GM18951 (cell line): ENCODE data around the gene MAF.

Source experiments
- POLR2A ChIP-seq: IDR thresholded peaks from 4 replicates; pipeline ENCODE4 v1.6.1; 2011; ENCODE audit warnings: mild to moderate bottlenecking; ENCODE audit not compliant: insufficient read length, insufficient read depth; ENCODE audit errors: extremely low read depth
- in situ Hi-C: fragments of 300-500 bp; cut with MboI; formaldehyde crosslinking; loops from one replicate; pipeline ENCODE4 v1.12.0; 2022; ENCODE audit warnings: low sequenced_read_pairs, mixed read lengths, inconsistent platforms; ENCODE audit not compliant: unreplicated experiment

MAF gene

DNA sequence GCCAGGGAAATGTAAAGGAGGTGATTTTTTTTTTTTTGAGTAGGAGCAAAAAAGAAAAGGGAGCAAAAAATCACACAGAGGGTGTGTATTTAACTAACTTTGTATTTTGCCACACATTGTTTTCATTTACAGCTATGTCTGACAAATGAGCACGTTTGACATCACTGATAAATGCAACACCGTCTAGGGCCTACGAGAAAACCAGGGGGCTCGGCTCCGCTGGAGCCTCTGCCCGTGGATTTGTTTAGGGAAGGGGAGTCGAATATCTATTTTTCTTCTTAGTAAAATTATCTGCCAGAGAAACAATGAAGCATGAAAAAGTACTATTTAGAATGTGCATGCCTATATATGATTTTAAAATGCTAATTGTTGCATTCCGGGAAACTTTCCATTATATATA, 6.8 kb downstream of the MAF start:
- in situ Hi-C loops, result no loop called here
- TF ChIP-seq POLR2A, result no peak

DNA sequence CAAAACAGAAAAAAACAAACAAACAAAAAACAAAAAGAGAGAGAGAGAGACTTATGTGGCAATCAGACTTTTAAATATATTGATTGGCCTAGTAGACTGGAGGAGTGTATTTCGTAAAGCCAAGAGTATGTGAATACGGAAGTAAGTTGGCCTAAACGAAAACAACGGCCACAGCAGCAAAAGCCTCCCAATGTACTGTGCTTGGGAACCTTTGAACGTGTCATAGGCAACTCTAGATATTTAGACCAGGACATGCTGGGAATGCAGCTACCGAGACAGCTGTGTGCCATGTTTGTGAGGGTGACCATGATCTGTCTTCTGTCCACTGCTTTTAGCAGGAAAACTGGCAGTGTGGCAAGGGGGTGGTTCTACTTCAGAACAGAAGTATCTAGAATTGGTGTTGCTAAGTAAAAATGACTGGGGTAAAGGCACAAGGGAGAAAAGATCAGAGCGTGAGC, 7.4 kb downstream of the MAF start:
- no peak for TF ChIP-seq POLR2A
- in situ Hi-C loops, result no loop called here

DNA sequence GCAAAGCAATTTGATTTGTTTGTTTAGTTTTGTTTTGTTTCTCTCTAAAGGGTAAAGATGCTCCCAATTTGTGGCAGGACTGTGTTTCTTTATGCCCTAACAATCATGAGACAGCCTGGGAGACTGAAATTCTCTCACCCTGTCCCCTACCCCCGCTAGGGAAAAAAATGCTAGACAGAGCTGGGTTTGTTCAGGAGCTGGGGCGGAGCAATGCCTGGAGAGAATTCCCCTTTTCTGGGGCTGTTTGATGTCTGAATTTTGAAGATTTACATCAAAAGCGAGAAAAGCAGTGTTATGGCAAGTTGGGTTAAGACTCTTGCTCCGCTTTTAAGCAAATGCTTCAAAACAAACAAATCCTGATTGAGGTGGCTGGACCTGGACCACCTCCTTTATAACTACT, 8.4 kb downstream of the MAF start:
- in situ Hi-C loops, result no loop called here
- TF ChIP-seq POLR2A, result no peak

DNA sequence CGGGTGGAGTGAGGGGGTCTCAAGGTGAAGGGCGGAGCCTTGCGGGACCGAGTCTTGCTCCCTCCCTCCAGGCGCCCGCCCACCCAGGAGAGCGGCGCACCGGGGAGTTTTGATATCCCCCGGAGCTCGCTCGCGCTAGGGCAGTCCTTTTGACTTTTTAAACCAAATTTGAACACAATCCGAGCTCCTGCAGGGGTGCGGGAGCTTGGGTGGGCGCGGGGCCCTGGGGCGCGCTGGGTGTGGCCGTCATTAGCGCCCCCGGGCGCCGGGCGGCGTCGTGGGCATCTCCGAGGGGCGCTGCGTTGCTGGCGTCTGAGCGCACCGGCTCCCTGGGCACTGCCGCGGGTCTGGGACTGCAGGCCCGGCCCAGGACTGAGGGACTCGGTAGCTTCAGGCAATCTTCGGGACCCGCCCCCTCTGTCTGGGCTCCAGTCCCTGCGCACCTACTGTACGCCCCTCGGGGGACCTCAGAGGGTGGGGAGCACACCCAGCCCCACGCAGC, 10.9 kb downstream of the MAF start:
- in situ Hi-C loops, result no loop called here
- TF ChIP-seq POLR2A, result no peak

DNA sequence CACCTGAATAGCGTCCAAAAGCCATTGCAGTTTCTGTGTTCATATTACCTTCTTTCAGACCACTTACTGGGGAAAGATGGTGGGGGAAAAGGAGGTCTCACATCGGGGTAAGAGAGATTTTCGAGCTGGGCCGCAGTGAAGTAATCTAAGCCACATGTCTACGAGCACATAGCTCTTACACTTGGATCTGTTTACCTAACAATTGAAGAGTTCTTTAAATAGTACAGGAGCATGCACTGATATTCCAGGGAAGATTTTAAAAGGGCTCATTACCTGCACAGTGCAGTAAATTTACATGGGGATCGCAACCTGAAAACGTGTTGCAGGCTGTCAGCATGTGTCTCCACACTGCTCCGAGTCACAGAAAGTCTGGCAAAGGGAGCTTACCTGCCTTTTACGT, 12.6 kb downstream of the MAF start:
- TF ChIP-seq POLR2A, result no peak
- in situ Hi-C loops, result no loop called here

DNA sequence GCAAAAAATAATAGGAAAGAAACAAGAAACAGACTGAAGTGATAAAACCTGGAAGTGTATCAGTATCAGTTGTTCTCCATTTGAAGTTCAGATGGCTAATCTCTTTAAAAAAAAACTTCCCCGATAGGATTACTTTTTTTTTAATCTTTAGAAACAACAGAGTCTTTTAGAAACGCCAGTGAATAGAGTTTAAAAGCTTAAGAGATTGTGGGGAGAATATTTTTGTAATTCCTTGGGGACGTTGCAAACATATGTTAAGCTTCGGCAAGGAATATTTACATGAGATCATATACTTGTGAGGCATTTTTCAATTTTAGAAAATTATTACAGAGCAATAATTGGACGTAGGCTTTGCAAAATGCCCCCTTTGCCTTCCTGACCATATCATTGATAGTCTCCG, 13.2 kb downstream of the MAF start:
- in situ Hi-C loops, result no loop called here
- TF ChIP-seq POLR2A, result no peak

DNA sequence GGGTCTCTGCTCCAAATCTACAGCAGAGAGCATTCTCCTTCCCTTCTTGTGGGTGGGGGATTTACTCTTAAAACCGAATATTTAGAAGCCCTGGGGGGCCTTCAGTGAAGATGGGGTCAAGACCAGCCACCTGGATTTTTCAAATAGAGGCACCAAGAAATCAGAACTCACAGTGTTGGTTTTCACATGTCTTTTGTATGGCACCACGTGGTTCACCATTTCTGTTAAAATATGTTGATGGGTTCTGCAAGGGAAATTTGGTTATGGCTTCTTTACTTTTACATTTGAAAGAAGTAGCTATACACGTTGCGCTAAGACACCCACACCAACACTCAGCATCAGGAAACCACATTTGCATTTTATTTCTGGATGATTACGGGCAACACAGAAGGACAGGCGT, 17.7 kb downstream of the MAF start:
- no peak for TF ChIP-seq POLR2A
- in situ Hi-C loops, result no loop called here

DNA sequence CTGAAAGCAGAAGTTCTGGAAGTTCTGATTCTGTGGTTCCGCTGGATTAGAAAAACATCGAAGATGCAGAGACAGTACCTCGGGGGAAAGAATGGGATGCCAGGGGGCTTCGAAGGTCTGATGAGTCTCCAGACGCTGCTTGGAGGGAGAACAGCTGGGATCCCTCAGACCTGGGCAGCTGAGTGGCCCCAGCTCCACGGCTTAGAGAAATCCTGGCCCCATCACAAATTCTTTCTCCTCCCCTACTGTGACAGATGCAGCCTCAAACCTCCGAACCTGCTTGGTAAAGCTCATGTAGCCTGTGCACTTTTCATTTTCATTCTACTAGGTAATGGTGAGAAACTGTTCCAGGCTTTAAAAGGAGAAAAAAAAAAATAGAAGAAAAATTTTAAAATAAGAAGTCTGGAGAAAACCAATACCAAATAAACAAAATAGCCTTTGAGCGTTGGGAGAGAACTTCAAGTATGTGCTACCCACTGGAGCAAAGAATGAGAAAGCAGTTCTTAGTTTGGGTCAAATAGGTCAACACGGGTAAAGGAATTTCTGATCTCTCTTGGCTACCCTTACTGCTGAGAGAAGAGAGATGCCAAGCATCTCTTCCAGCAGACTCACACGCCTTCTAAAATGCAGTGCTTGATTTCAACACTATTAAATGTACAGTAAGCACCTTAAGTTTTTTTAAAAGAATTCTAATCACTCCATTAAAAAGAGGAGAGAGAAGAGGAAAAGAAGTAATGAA, 19.9 kb downstream of the MAF start:
- in situ Hi-C loops, result no loop called here

DNA sequence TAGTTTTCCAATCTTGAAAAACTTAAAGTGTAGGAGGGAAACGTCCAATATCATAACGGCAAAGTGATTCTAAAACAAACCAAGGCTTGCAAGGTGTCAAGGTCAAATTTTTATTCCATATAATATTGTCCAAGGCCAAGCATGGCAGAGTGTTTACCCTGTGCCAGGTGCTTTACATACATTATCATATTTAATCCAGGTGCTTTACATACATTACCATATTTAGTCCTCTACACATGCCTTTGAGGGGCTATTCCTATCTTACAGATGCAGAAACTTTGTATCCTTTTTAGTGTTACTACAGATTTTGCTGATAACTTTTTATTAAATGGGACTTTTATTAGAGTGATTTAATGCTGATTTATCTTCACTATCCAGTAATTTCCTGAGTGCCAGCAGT, 23.9 kb downstream of the MAF start:
- in situ Hi-C loops, result no loop called here
- no peak for TF ChIP-seq POLR2A

More for the DNA sequence above, 19.9 kb downstream of the MAF start:
- TF ChIP-seq POLR2A, result no peak

DNA sequence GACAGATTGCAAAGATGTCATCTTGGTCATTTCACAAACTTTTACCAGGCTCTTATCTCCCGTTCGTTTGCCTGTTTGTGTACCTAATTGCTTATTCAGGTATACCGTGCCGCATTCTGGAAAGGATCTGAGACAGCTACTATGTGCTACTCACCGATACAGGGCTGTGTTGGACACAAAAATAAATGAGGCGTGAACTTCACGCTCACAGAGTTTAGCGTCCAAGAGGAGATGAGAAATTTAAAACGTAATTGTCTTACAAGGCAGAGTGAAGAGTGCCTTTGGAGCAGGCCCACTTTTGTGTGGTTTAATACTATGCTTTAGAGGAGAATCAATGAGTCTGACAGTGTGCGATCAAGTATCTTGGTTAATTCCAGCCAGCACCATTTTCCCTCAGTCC, 26.7 kb downstream of the MAF start:
- in situ Hi-C loops, result no loop called here
- no peak for TF ChIP-seq POLR2A

DNA sequence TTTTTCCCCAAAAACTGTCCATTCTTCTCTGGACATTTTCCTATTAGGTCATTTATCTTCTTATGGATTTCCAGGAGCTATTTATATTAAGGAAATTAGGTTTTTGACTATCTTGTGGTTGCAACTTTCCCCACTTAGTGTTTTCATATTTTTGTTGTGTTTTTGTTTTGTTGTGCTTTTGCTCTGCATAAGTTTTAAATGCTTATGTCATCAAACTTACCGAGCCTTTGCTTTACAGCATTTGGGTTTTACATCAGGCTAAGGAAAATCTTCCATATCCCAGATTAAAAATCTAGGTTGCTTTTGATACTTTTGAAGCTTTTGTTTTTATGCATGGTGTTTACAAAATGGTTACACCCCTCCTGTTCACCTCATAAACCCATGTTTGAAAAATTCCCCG, 27.5 kb downstream of the MAF start:
- in situ Hi-C loops, result no loop called here

DNA sequence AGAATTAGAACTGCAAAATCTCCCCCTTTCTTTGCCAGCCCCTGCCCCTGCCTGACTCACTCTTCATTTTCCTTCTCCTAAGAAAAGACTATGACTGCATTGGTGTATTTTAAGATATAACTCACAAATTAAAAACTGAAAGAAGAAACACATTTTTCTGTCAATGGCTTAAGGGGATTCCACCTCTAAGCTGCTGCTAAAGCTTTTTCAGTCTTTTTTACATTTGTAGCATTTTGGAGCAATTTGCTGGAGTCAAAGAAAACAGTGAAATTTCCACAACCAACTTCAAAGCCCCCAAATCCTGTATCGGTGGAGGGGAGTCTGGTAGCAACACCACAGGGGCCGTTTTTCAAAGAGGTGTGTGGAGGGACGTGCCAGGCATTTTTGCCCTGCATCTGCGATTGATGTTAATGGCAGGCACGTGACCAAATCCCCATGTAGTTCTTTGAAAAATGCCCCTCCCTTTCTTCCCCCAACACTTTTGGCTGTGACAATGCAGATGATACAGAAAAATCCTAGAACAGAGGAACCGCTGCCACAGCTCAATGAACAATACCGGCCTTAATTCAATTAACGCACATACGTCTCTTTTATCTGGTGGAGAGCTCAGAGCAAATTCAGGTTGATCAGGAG, 28.5 kb downstream of the MAF start:
- in situ Hi-C loops, result no loop called here

More for the DNA sequence above, 27.5 kb downstream of the MAF start:
- TF ChIP-seq POLR2A, result no peak

DNA sequence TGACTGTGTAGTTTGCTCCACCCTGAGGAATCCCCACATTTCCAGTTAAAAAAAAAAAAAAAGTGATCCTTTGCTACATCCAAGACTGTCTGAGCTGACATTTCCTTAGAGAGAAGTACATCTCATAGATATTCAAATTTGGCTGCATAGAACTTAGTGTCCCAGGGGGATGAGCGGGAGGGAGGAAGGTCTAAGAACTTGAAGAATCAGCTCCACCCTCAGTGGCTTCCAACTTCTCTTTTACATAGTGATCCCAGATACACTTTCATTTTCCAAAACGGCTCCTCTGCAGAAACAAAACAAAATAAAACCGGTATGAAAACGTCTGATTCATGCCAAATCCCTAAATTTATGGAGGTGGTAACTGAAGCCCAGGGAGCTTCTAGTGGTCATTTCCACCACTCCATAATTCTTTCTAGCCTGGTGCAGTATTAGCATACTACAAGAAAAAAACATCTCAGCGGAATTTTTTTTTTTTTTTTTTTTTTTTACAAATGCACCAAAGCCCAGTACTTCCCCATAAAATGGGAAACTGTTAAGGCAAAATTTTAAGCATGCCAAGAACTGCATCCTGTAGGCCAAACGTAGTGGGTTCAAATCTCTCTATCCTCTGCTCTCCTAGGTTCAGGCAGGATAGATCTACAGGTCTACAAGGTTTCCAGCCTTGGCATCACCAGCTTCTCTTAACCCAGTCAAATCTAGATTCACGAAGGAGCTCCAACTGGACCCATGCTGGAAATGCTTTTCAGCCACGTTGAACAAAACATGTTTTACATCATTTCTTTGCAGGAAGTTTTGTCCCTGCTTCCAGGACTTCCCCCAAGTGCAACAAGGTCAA, 29.3 kb downstream of the MAF start:
- no peak for TF ChIP-seq POLR2A
- in situ Hi-C loops, result no loop called here

More for the DNA sequence above, 28.5 kb downstream of the MAF start:
- no peak for TF ChIP-seq POLR2A

DNA sequence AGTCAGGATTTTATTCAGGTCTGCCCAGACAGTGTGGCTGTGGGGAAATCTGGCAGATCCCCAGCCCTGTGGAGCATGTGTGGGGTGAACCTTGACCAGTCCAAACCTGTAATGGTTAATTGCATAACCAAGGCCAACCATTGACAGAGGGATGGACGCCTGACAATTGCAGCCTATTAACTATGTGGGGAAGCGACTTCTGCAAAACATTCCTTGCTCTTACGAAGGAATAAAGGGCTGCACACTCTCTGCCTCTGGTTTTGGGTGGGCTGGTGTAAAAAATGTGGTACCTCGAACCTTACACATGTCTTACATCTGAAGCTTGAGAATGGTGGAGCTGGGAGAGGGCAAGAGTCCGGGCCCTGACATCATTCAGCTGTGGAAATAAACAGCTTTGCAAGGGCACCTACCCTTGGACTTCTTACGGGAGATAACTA, 35.8 kb downstream of the MAF start:
- TF ChIP-seq POLR2A, result no peak
- in situ Hi-C loops, result no loop called here

DNA sequence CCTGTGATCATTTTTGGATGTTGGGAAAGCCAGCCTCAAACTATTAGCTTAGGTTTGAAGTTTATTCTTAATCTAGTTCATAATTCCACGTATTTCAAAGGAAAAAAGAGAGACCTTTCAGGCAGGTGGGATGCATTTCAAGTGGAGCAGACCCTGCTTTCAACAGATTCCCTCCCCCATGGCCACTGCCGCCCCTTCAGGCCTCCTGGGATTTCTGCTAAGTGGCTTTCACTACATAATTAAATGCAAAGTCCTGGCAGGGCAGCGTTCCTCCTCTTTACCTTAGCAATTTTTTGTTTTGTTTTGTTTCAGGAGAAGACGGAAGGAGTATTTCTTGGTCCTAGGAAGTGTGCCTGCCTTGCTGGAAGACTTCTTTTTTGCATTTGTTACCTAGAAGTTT, 36.6 kb downstream of the MAF start:
- in situ Hi-C loops, result no loop called here
- no peak for TF ChIP-seq POLR2A
